Measurements from ENCODE around the gene GMDS. TPM values are rescaled to one million over a fixed set of nuclear protein-coding genes. Genes with fewer than 3 reads are reported as not detected.
A peak's percentile ranks its signal among the peaks of the same experiment; 100 is the strongest.

The GMDS gene
- polyA plus RNA-seq, 1 donor (not counting 4 experiments of a cell fraction or from before 2014, with no cell fraction given): 22.1 TPM

DNA sequence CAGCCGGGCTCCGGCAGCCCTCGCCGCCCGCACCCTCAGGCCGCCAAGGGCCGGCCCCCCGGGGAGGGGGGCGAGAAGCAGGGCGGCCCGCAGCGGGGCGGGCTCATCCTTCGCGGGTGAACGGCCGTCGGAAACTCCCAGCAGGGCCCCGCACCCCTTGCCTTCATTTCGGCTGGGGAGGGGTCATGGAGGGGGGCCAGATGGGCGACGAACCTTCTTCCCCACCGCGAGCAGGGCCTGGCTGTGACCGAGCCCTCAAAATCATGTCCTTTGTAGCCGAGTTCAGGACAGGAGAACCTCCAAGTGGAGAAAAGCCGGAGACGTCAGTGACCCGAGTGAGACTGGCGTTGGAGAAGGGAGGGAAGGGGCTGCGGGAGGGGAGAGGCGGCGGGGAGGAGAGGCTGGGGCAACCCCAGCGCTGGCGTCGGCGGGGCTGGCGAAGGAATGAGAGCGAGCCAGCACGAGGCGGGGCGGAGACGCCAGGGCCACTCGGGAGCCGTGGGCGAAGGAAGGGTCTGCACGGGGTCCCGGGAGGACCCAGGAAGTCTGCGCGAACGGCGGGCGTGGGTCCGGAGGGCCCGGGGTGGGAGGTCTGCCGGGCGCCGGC, 636.3 kb downstream of the GMDS start:
- Histone ChIP-seq H3K9ac (ENCODE audit: control insufficient read depth, extremely low read depth, insufficient read depth, low read length) (peak overlapping the region; percentile 62), H3K9me1 (ENCODE audit: control insufficient read depth, extremely low read depth, insufficient read depth, low read length) (no peaks in the 10 kb centered on the region), H3K27me3 (ENCODE audit: control insufficient read depth, extremely low read depth, insufficient read depth, low read length) (peaks cover 49% of the 10 kb centered on the region), H3K4me1 (ENCODE audit: control insufficient read depth, extremely low read depth, insufficient read depth, low read length) (peaks cover 24% of the 10 kb centered on the region), H2AFZ (ENCODE audit: control insufficient read depth, low read length) (peak overlapping the region; percentile 72), H3K79me2 (ENCODE audit: control insufficient read depth, insufficient read depth, low read length) (peaks cover 31% of the 10 kb centered on the region), H3K36me3 (ENCODE audit: control insufficient read depth in 2 of 2, extremely low read depth in 1 of 2, insufficient read depth in 2 of 2, low read length in 2 of 2) (no peaks in the 10 kb centered on the region), H3K4me3 (ENCODE audit: control insufficient read depth in 2 of 3, extremely low read depth in 1 of 3, insufficient read depth in 2 of 3, low read depth in 1 of 3, low read length in 3 of 3) (peak overlapping the region; percentile 45 to 65 (median 50)), H3K4me2 (ENCODE audit: control insufficient read depth, extremely low read depth, insufficient read depth, low read depth, low read length) (peak overlapping the region; percentile 82), H3K9me3 (ENCODE audit: control insufficient read depth, low read depth, low read length) (no peaks in the 10 kb centered on the region), H3K27ac (ENCODE audit: control insufficient read depth, insufficient read depth, low read length) (no peak overlapping the region), H4K20me1 (ENCODE audit: control insufficient read depth, extremely low read depth, insufficient read depth, low read length) (no peaks in the 10 kb centered on the region)
- TF ChIP-seq EZH2 (IDR thresholded peaks at IDR 0.05; ENCODE audit: low read length): no peak
- TF ChIP-seq, protein P1, sequence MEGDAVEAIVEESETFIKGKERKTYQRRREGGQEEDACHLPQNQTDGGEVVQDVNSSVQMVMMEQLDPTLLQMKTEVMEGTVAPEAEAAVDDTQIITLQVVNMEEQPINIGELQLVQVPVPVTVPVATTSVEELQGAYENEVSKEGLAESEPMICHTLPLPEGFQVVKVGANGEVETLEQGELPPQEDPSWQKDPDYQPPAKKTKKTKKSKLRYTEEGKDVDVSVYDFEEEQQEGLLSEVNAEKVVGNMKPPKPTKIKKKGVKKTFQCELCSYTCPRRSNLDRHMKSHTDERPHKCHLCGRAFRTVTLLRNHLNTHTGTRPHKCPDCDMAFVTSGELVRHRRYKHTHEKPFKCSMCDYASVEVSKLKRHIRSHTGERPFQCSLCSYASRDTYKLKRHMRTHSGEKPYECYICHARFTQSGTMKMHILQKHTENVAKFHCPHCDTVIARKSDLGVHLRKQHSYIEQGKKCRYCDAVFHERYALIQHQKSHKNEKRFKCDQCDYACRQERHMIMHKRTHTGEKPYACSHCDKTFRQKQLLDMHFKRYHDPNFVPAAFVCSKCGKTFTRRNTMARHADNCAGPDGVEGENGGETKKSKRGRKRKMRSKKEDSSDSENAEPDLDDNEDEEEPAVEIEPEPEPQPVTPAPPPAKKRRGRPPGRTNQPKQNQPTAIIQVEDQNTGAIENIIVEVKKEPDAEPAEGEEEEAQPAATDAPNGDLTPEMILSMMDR (optimal IDR thresholded peaks at IDR 0.05 in 1 of 3, IDR thresholded peaks at IDR 0.05 in 1 of 3, conservative IDR thresholded peaks at IDR 0.05 in 1 of 3; ENCODE audit: extremely low read depth in 1 of 3, insufficient read depth in 2 of 3, low read length in 3 of 3): no peak
- FAIRE-seq (no peak), DNase-seq (ENCODE audit: low read depth, low spot score) (no peak)
- dilution Hi-C loops (cut with MboI; ENCODE audit: extremely low pct_ligation_motif_present, low sequenced_read_pairs): no loop called here

DNA sequence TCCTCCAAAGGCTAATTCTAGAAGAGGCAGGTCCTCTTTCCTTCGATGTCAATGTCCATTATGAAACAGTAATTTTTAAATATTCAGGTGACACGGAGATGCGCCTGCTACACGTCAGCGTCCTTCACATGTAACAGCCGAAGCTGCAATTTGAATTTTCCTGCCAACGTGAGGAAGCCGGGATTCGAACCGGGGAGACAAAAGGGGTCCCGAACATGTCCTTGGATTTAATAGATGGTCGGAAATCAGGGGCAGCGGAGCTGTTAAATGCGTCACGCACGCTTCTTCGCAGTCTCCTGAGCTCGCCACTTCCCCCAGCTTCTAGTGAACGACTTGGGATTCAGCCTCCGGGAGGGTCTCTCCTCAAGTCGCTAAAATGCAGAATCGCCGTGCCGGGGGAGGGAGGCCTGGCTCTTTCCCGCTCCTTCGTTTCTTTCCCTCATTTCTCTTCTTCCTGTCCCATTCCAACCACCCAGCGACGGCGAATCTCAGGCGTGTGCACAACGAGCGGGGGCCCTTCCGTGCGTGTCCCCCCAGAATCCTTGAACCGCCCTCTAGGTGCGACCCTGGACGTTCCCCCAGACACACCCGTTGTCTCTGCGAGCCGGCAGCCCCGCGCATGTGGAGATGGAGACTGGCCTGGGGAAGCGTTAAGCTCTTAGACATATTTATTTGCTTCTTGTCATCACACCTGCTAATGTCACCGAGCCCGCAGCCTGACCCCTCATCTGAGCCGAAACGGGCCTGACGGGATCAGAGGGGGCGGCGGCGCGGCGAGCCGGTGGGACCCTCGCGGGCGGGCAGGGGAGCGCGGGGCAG, 637.0 kb downstream of the GMDS start:
- no peak overlapping the region for H2AFZ ChIP-seq (ENCODE audit: control insufficient read depth, low read length)
- TF ChIP-seq EZH2 (IDR thresholded peaks at IDR 0.05; ENCODE audit: low read length): no peak
- TF ChIP-seq, protein P1 (optimal IDR thresholded peaks at IDR 0.05 in 1 of 3, IDR thresholded peaks at IDR 0.05 in 1 of 3, conservative IDR thresholded peaks at IDR 0.05 in 1 of 3; ENCODE audit: extremely low read depth in 1 of 3, insufficient read depth in 2 of 3, low read length in 3 of 3): no peak
- peak overlapping the region in 1 of 3 experiments; percentile 52 for H3K4me3 ChIP-seq (ENCODE audit: control insufficient read depth in 2 of 3, extremely low read depth in 1 of 3, insufficient read depth in 2 of 3, low read depth in 1 of 3, low read length in 3 of 3)
- H3K9ac ChIP-seq (ENCODE audit: control insufficient read depth, extremely low read depth, insufficient read depth, low read length): no peak overlapping the region
- no peaks in the 10 kb centered on the region for H3K9me3 ChIP-seq (ENCODE audit: control insufficient read depth, low read depth, low read length)
- H3K27ac ChIP-seq (ENCODE audit: control insufficient read depth, insufficient read depth, low read length): no peak overlapping the region
- H3K4me2 ChIP-seq (ENCODE audit: control insufficient read depth, extremely low read depth, insufficient read depth, low read depth, low read length): peak overlapping the region; percentile 82
- no peaks in the 10 kb centered on the region for H4K20me1 ChIP-seq (ENCODE audit: control insufficient read depth, extremely low read depth, insufficient read depth, low read length)
- peaks cover 22% of the 10 kb centered on the region for H3K4me1 ChIP-seq (ENCODE audit: control insufficient read depth, extremely low read depth, insufficient read depth, low read length)
- no peak for FAIRE-seq
- dilution Hi-C loops (cut with MboI; ENCODE audit: extremely low pct_ligation_motif_present, low sequenced_read_pairs): no loop called here
- H3K79me2 ChIP-seq (ENCODE audit: control insufficient read depth, insufficient read depth, low read length): peaks cover 25% of the 10 kb centered on the region
- H3K9me1 ChIP-seq (ENCODE audit: control insufficient read depth, extremely low read depth, insufficient read depth, low read length): no peaks in the 10 kb centered on the region
- no peaks in the 10 kb centered on the region for H3K36me3 ChIP-seq (ENCODE audit: control insufficient read depth in 2 of 2, extremely low read depth in 1 of 2, insufficient read depth in 2 of 2, low read length in 2 of 2)
- DNase-seq (ENCODE audit: low read depth, low spot score): no peak
- peaks cover 49% of the 10 kb centered on the region for H3K27me3 ChIP-seq (ENCODE audit: control insufficient read depth, extremely low read depth, insufficient read depth, low read length)

Data from keratinocyte (primary cell).